GM10847 (cell line): Measurements from ENCODE around the gene ASCC2.

Experiments used
- POLR2A ChIP-seq: IDR thresholded peaks from 2 replicates; pipeline ENCODE4 v1.6.1; 2011; ENCODE audit not compliant: insufficient read length; ENCODE audit errors: extremely low read depth

ASCC2 gene

DNA sequence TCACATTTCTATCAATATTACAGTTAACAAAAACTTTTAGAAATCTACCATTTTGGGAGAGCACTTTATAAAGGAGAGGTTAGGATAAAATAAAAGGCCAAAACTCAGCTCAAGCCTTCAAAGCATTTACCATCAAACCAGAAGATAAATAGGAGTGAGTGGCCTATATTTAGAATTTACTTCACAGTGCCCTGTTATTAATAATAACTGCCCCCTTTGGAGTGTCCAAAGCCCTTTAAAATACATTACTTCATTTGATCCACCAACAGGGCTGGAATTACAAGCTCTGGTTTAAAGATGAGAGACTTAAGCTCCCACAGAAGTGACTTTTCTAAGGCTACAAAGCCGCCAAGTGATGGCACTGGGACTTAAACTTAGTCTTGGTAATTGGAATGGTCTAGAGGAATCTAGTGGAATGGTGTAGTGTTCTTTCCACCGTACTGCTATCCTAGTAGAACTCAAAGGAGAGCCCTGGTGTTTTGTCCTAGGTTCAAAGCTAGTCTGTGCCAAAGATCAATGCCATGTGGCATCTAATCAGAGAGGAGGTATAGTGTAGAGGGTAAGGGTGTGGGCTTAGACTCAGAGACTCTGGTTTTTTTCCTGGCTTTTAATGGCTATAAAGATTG is 23.7 kb upstream of the ASCC2 start:
- TF ChIP-seq POLR2A: no peak

DNA sequence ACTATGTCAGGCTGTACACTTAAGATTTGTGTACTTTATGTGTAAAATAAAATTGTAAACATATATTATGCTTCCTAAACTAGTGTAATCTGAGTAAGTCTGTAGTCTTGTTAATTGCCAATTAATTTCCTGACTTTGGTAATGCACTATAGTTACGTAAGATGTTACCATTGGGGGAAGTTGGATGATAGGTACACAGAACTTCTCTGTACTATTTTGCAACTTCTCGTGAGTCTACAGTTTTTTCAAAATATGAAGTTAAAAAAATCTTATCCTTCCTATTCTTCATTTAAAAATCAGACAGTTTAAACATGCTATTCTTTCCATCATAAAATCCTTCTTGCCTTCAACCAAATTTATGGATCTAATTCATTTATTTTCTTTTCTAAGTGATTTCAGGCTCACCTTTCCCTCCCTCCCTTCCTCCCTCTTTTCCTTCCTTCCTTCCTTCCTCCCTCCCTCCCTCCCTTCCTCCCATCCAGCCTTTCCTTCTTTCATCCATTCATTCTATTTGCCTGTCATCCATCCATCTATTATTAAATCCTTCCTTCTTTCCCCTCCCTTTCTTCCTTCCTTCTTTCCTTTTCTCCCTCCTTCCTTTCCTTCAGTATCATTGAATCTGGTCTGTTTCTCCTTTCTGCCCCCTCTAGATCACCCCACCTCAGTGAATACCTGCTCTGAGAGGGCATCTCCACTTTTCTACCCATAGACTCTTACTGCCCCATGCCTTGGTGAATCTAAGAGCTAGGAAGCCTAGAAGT is 22.1 kb upstream of the ASCC2 start:
- TF ChIP-seq POLR2A: no peak

DNA sequence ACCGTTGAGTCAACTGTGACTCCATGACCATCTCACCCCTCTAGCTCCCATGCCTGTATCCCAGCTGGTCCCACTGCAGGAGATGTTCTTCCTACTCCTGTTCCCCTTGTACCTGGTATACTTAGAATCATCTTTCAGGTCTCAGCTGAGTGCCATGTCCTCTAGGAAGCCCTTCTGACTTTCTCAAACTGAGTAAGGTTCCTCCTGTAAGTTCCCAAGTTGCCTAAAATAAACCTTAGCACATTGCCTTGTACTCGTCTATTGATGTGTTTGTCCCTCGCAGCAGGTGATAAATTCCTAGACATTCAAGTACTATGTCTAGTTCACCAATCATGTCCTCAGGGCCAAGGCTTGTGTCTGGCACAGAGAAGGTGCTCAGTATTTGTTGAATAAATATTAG is 18.4 kb upstream of the ASCC2 start:
- no peak for TF ChIP-seq POLR2A

DNA sequence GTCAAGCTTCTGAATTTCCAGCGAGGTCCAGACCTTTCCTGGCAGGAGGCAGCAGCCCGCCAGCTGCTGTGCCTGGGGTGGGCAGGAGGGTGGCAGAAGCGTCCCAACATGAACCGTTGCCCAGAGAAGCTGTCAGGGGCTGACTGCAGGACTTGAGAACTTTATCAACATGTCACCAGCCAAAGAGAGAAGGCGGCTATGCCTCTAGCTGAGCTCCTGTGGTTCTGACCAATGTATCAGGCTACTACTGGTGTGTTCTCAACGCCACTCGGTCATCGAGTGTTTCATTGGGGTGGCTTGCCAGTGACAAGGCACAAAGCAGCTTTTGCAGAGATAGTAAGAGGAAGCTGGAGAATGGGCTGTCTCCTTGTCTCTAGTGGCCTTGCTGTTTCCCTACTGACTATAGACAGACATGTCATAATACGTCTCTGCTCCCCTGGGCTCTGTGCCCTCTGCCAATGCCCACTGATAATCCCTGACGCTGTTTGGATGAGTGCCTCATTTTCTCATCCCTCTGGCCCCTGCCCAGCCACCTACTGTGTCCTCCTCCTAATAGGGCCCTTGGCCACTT is 17.6 kb upstream of the ASCC2 start:
- no peak for TF ChIP-seq POLR2A

DNA sequence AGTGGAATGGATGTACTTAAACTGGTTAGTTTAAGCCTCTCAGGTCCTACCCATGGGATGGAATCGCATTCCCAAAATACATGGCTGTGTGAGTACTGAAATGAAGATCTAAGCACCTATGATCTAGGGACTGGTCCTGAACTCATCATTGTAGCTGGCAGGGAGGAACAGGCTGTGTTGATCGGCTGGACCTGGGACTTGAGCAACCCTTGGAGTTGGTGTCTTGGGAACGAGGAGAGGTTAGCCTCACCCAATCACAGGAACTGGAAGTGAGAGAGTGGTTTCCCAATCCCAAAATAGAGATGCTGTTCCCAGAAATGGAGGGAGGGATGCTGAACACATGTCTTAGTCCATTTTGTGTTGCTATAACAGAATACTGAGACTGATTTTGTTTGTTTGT is 16.4 kb upstream of the ASCC2 start:
- no peak for TF ChIP-seq POLR2A

DNA sequence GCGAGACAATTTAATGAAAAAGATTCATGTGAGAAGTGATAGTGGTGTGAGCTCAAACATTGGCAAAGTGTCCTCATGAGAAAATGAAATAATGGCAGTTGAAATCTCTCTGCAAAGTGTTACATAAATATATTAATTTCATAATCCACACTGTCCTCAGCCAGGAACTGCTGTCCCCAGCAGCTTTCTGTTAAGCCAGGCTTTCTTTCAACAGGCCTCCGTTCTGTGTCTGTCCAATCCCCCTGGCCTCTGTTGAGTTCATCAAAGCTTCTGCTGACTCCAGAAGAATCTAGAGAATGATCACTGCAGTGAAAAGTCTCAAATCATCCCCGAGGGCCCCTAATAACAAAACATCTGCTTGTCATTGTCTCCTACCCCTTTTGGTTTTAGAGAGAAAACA is 10.0 kb upstream of the ASCC2 start:
- TF ChIP-seq POLR2A: no peak

DNA sequence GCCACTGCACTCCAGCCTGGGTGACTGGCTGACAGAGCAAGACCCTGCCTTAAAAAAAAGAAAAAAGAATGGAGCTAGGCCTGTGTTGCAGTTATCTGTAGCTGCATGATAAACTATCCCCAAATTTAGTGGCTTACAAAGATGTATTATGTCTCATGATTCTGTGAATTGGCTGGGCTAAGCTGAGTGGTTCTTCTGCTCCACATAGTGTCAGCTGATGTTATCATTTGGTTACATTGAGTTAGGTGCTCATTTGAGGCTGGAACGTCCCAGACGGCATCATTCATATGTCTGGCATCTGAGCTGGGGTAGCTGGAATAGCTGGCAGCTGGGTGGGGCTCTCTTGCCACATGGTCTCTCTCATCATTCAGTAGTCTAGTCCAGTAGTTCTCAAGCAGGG is 8.2 kb upstream of the ASCC2 start:
- no peak for TF ChIP-seq POLR2A

DNA sequence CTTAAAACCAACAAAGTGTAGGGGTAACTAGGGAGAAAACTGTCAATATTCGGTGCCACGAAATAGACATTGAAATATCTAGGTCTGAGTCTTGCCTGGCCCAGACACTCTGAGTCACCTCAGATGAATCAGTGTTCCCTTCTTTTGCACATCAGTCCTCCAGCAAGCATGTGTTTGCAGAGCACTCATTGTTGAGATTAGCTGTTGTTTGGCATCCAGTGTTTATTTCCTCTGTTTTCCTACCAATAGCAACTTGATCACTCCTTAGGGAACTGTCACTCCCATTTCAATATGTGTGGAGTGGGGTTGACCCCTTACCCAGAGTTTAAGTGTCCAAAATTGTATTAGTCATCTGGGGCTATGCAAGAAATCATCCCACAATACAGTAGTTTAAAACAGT is 4.7 kb upstream of the ASCC2 start:
- TF ChIP-seq POLR2A: no peak

DNA sequence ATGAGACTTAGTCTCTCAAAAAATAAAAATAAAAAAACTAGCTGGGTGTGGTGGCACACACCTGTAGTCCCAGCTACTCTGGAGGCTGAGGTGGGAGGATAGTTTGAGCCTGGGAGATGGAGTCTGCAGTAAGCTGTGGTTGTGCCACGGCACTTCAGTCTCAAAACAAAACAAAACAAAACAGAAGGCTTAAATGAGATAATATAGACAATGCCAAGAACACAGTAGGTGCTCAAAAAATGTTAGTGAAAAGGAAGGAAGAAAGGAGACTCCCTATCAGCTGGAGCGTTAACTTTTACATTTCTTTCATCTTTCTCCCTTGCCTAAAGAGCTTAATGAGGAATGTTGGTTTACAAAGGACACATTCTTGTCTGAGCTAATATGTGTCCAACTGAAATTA is 4.1 kb upstream of the ASCC2 start:
- TF ChIP-seq POLR2A: no peak

DNA sequence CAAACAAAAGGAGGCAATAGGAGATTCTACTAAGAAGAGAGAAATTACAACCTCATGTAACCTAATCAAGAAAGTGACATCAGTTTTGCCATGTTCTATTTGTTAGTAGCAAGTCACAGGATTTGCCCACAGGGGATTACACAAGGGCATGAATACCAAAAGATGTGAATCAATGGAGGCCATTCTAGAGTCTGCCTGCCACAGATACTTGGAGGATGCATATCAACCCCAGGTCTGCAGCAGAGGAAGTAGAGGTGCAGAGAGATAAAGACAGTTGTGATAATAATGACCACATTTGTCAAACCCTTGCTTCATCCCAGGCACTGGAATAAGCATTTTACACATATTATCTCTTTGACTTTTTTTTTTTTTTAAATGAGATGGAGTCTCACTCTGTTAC is 2.4 kb upstream of the ASCC2 start:
- no peak for TF ChIP-seq POLR2A

DNA sequence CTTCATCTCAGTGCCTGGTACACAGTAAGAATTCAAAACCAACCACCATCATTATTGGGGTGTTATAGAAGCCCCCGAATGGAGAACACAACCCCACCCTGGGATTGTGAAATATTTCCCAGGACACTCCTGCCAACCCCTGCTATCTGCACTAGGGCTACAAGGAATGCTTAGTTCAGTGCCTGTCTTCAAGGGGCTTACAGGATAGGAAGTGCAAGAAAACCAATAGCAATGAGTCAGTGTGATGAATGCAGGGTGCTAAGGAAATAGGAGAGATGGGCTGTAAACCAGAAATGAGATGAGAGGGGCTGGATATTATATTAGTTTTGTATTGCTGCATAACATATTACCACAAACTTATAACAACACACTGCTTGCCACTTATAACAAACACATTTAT is 965 bp upstream of the ASCC2 start:
- TF ChIP-seq POLR2A: no peak

DNA sequence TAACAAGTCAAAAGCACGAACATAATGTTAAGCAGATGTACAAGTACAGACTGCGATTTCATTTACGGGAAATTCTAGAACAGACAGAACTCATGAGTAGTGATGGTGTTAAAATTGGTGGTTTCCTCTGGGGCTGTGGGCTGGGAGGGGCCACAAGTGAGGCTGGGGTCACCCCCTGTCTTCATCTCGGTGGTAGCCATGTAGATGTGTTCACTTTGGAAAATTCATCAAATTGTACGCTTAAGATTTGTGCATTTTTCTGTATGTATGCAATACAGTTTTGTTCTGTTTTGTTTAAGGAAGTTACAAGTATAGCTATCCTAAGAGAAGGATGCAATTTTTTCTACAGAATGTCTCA is 504 bp upstream of the ASCC2 start:
- no peak for TF ChIP-seq POLR2A

DNA sequence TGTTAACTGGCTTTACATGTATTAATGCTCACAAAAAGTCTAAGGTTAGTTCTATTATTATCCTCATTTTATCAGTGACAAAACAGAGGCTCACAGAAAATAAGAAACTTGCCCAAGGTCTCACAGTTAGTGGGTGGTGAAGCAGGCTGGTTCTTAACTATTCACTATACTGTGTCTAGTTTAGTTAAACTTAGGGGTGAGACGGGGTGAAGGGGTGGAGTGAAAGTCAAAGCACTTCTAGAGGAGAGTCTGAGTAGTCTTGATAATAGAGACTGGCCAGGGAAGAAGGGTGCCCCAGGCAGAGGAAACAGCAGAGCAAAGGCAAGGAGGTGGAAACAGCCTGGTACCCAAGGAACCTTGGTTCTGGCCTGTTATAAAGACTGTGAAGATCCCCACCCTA is 4.0 kb downstream of the ASCC2 start:
- no peak for TF ChIP-seq POLR2A

DNA sequence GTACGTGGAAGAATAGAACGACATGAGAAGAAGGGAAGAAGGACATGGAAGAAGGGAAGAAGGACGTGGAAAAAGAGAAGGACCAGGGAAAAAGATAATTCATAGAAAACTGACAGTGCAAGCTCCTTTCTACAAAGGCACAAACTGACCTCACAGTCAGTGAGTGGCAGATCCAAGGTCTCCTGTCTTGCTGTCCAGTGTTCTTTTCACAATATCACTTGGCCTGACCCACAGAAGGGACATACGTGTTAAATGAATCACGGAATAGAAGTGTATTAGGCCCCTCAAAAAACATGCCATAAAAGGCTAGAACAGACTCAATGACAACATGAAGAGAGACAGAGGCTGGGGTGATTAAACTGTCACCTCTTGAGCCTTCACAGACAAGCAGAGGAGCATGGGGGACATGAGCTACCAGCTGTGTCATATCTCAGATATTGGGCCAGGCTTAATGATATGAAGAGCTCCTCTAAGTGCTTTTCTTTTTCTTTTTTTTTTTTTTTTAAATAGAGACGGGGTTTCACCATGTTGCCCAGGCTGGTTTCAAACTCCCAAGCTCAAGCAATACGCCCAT is 4.6 kb downstream of the ASCC2 start:
- no peak for TF ChIP-seq POLR2A

DNA sequence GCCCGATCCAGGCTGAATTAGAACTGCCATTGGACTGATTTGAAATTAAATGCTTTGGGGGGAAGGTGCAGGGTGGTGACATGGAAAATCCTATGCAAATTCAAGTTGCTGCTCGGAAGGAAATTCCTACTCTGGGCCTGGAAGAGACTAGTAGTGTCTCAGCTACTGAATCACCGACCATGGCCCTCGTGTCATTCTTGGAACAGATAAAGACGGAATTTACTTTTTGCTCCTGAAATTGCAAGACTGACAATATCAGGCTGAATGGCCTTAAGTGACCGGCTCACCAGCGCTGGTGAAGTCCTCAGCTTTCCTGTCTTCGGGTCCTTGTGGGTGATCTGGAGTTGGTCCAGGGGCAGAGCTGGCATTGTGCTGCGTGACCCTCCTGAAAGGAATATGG is 6.1 kb downstream of the ASCC2 start:
- no peak for TF ChIP-seq POLR2A

DNA sequence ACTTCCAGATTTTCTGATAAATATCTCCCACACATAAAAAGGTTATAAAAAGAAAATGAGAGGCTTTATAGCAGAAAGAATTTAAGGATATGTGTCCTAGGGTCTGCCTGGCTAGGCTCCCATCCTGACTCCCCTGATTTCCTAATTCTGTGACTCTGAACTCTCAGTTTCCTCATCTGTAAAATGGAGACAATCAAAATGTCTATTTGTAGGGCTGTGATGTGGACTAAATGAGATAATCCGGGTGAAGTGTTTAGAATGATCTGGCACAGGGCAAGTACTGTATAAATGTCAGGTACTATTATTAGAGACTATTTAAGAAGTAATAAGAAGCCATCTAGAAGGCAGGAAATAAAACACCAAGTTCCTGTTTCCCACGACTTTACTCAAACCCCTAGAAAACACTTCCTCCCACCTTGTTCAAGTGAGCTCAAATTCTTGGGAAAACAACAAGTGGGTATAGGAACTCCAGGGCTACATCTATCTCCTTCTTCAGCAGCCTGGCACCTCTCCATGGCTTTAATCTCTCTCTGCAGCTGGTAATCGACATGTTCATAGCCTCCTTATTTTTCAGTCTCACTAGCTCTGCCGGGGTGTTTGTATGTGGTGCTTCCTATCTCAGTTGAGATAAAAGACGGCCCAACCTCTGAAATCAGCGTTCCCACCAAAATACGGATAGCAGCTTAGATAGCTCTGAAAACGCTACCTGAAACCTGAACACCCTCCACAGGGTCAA is 6.7 kb downstream of the ASCC2 start:
- no peak for TF ChIP-seq POLR2A
